HL-60 (cell line): Measurements from ENCODE around the gene LAMB3.

Experiments
- GABPA ChIP-seq: IDR thresholded peaks from 2 replicates; pipeline ENCODE4 v1.6.1; 2012; ENCODE audit warnings: low read depth
- POLR2AphosphoS5 ChIP-seq: IDR thresholded peaks from 2 replicates; pipeline ENCODE4 v1.6.1; 2012; ENCODE audit warnings: low read depth
- TF ChIP-seq, protein P1 (sequence below): IDR thresholded peaks from one replicate; pipeline ENCODE4 v1.5.1; 2011; ENCODE audit warnings: low read length, control low read depth, inconsistent platforms; ENCODE audit not compliant: insufficient read depth
- TF ChIP-seq, protein P2 (sequence below): IDR thresholded peaks from 2 replicates; pipeline ENCODE4 v1.6.1; 2012; ENCODE audit warnings: low read depth; ENCODE audit not compliant: insufficient replicate concordance

DNA sequence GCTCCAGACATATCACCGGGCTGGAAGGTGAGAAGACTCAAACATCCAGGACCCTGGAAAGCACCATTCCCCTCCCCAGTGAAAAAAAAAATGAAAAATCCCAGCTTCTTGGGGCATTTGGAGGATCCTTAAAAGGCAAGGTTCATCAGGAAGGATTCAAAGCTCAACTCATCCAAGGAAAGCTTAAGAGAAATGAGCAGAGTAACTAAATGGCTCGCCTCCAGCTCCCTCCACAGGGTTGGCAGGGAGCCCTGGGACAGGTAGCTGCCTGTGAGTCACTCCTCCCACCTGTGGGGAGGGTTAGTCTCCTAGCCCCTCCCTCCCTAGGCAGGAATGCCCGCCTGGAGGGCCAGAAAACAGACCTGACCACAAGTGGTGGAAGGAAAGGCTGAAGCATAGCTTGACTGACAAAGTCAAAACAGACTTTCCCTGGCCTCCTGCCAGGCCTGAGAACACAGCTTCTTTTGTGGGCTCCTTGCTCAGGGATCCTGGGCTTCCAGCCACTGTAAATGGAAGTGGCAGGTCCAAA lies 712 bp upstream of the LAMB3 start:
- TF ChIP-seq, protein P1, sequence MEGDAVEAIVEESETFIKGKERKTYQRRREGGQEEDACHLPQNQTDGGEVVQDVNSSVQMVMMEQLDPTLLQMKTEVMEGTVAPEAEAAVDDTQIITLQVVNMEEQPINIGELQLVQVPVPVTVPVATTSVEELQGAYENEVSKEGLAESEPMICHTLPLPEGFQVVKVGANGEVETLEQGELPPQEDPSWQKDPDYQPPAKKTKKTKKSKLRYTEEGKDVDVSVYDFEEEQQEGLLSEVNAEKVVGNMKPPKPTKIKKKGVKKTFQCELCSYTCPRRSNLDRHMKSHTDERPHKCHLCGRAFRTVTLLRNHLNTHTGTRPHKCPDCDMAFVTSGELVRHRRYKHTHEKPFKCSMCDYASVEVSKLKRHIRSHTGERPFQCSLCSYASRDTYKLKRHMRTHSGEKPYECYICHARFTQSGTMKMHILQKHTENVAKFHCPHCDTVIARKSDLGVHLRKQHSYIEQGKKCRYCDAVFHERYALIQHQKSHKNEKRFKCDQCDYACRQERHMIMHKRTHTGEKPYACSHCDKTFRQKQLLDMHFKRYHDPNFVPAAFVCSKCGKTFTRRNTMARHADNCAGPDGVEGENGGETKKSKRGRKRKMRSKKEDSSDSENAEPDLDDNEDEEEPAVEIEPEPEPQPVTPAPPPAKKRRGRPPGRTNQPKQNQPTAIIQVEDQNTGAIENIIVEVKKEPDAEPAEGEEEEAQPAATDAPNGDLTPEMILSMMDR = no peak
- TF ChIP-seq GABPA (no peak), POLR2AphosphoS5 (no peak)
- TF ChIP-seq, protein P2, sequence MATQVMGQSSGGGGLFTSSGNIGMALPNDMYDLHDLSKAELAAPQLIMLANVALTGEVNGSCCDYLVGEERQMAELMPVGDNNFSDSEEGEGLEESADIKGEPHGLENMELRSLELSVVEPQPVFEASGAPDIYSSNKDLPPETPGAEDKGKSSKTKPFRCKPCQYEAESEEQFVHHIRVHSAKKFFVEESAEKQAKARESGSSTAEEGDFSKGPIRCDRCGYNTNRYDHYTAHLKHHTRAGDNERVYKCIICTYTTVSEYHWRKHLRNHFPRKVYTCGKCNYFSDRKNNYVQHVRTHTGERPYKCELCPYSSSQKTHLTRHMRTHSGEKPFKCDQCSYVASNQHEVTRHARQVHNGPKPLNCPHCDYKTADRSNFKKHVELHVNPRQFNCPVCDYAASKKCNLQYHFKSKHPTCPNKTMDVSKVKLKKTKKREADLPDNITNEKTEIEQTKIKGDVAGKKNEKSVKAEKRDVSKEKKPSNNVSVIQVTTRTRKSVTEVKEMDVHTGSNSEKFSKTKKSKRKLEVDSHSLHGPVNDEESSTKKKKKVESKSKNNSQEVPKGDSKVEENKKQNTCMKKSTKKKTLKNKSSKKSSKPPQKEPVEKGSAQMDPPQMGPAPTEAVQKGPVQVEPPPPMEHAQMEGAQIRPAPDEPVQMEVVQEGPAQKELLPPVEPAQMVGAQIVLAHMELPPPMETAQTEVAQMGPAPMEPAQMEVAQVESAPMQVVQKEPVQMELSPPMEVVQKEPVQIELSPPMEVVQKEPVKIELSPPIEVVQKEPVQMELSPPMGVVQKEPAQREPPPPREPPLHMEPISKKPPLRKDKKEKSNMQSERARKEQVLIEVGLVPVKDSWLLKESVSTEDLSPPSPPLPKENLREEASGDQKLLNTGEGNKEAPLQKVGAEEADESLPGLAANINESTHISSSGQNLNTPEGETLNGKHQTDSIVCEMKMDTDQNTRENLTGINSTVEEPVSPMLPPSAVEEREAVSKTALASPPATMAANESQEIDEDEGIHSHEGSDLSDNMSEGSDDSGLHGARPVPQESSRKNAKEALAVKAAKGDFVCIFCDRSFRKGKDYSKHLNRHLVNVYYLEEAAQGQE = peak; percentile 84
